Right cardiac atrium (tissue), 5 donors: Measurements from ENCODE around the gene NHSL2. TPM values are rescaled to one million over a fixed set of nuclear protein-coding genes. Genes with fewer than 3 reads are reported as not detected.

Experiments used
- ATAC-seq, 2 donors: fragments of 200-7000 bp; cut with Tn5 transposase; one replicate each; pipeline versions ENCODE4 v1.8.0 to v1.9.1; 2020; ENCODE audit warnings: moderate library complexity in 2 of 2, mild to moderate bottlenecking in 1 of 2
- DNase-seq, 3 donors: peaks; one replicate each; pipeline ENCODE4 v3.0.0-alpha.2; 2020
- H3K27ac ChIP-seq: one replicate; pipeline ENCODE4 v1.5.1; 2013; ENCODE audit warnings: mild to moderate bottlenecking, low read length, control low read depth, moderate library complexity
- H3K27me3 ChIP-seq: one replicate; pipeline ENCODE4 v1.6.1; 2013; ENCODE audit not compliant: control insufficient read depth, insufficient read depth
- H3K4me1 ChIP-seq: one replicate; pipeline ENCODE4 v1.6.1; 2013; ENCODE audit warnings: low read length; ENCODE audit not compliant: control insufficient read depth, insufficient read depth
- H3K4me3 ChIP-seq: one replicate; pipeline ENCODE4 v1.5.1; 2013; ENCODE audit warnings: low read length, control low read depth
- H3K9me3 ChIP-seq: one replicate; pipeline ENCODE4 v1.6.1; 2013; ENCODE audit warnings: low read length; ENCODE audit not compliant: control insufficient read depth
- WGBS: extraction: QIAGEN DNeasy Blood & Tissue Kit; methylation state at CpG from one replicate; pipeline ENCODE4 v1.1.7; 2013; 5-methylcytosine and 5-hydroxymethylcytosine counted together
- intact Hi-C, 4 donors: fragments of 100-400 bp; cut with DNase I; formaldehyde crosslinking; loops; one replicate each; pipeline versions ENCODE4 v1.11.0 to v1.14.0; 2022 to 2023
- polyA plus RNA-seq: library from polyadenylated mRNA; stranded (reverse); fragments of 200-250 nt; gene quantifications from one replicate; pipeline ENCODE4 v1.2.3, GENCODE V29; 2013
- total RNA-seq, 4 donors: library from RNA; stranded (reverse); fragmentation: NEBNext Ultra II Directional; extraction: Animal tissue kit (Norgen Biotek cat#: 25700); gene quantifications; one replicate each; pipeline ENCODE4 v1.2.1, GENCODE V29; 2021
- donor health status: healthy with polysubstance abuse.
- donor health status: DM: no; HTN: yes; CAD: no.
- donor health status: DM: no; HTN: no; CAD: no.
- donor health status: DM: no; HTN: yes; CAD: no; lungs with severe emphysema.
- donor health status: DM: yes; HTN: yes; CAD: no.

The NHSL2 gene
- total and polyA plus RNA-seq, 5 donors = 2.4 to 9.2 (median 6.6) TPM

DNA sequence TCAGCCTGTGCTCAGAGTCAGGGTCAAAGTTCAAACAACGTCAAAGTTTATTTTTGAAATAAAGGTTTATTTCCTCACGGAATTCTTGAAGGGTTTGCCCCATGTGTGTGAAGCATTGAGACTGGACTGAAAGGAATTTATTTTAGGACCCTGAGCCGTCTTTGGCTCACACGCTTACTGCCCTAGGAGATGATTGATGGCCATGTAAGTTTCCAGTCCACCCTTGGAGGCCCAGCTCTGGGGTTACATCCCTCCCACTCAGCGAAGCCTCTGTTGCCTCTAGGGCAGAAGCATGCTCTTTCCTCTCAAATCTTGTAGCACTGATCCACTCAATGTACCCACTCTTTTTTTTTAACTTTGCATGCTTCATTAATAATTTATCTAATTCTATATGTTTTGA is 4.5 kb upstream of the NHSL2 start:
- Histone ChIP-seq H3K4me3 (no peak overlapping the region), H3K27me3 (no peaks in the 10 kb centered on the region), H3K9me3 (no peaks in the 10 kb centered on the region), H3K4me1 (no peaks in the 10 kb centered on the region), H3K27ac (no peak overlapping the region)
- ATAC-seq (no peak), DNase-seq (no peak)
- intact Hi-C loops = no loop called here
- 71% methylated on average over 5 of the region's 5 CpGs for WGBS

DNA sequence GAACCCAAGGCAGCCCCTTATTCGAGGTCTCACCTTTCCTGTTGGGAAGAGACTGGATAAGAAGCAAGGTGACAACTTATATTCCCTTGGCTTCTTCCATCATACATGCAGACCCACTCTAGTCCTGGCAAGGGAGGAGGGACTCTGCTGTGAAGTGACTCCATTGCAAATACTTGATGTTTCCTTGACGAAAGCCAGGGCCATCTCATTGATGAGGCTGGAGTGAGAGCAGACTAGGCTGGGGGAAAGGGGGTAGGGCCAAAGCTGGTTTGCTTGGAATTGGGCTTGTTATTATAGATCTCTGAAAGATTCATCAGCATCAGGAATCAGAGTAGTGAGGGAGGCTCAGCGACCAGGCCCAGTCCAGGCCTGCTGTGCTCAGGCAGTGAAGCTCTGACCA is 2.3 kb upstream of the NHSL2 start:
- intact Hi-C loops = no loop called here
- no peaks in the 10 kb centered on the region for H3K4me1 ChIP-seq
- WGBS = 78% methylated on average over 3 of the region's 3 CpGs
- DNase-seq (no peak), ATAC-seq (no peak)
- H3K4me3 ChIP-seq = no peak overlapping the region
- H3K27me3 ChIP-seq = no peaks in the 10 kb centered on the region
- no peak overlapping the region for H3K27ac ChIP-seq
- no peaks in the 10 kb centered on the region for H3K9me3 ChIP-seq

DNA sequence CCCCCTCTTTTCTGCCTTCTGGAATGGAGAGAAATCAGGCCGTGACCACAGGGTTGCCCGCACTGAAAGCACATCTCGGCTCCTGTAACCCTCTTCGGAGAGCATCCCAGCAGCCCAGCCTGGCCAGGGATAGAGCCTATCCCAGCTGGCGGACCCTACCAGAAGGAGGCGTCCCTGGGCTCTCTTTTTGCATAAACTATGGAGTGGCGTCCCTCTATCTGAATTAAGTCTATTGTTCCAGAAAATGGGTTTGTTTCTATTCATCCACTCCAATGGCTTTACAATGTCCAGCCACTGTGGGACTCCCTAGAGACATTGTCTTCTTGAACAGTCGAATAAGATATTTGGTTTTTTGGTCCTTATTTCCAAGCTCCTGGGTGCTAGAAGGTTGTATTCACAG is 689 bp upstream of the NHSL2 start:
- H3K27ac ChIP-seq = no peak overlapping the region

DNA sequence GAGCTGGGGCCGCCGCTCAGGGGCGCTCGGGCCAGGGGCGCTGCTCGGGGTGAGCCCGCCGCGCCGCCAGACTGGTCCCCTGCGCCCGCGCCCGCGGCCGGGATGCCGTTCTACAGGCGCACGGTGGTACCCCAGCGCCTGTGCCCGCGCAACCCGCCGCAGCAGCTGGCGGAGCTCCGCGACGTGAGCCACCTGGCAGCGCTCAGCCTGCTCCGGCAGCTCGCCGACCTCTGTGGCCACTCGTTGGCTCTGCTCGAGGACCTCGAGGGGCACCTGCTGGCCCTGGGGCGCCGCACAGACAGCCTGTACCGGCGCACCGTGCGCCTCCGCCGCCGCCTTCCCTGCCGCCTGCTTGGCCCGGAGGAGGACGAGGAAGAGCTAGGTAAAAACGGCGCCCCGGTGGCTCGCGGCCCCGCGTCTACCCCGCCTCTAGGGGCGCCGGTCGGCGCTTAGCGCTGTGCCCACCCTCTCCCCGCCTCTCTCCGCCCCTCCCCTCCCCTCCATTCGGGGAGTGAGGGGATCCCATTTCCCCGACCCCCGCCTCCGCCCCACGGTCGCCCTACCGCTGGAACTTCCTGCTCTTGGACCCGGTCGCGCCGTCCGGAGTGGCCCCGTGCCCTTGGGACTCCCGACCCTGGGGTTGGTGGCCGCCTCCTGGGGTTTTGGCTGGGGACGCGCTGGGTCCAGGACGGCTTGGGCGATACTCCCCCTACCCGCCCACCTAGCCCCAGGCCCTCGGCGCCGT is 513 bp downstream of the NHSL2 start:
- under 1% methylated on average over 78 of the region's 85 CpGs for WGBS
- DNase-seq = peak; percentile 32 to 68 (median 55)
- H3K27ac ChIP-seq = no peak overlapping the region
- no peaks in the 10 kb centered on the region for H3K27me3 ChIP-seq
- ATAC-seq = peak; percentile 68 to 70
- no peaks in the 10 kb centered on the region for H3K4me1 ChIP-seq
- intact Hi-C loops = loop anchor here in 1 of 4 donors (5.0 to 10.0 kb wide), 2 partner anchors 84 to 221 kb away; partner anchors contain the start of gene RTL5
- H3K4me3 ChIP-seq = peak overlapping the region; percentile 65
- no peaks in the 10 kb centered on the region for H3K9me3 ChIP-seq

More for the DNA sequence above, 689 bp upstream of the NHSL2 start:
- peak; percentile 34 to 78 (median 69) for DNase-seq
- peak in 1 of 2 donors; percentile 74 for ATAC-seq
- intact Hi-C loops = loop anchor here in 1 of 4 donors (5.0 to 10.0 kb wide), 2 partner anchors 85 to 222 kb away; partner anchors contain the start of gene RTL5
- Histone ChIP-seq H3K4me3 (peak overlapping the region; percentile 65), H3K4me1 (no peaks in the 10 kb centered on the region), H3K9me3 (no peaks in the 10 kb centered on the region), H3K27me3 (no peaks in the 10 kb centered on the region)
- WGBS = 27% methylated on average over 8 of the region's 8 CpGs

DNA sequence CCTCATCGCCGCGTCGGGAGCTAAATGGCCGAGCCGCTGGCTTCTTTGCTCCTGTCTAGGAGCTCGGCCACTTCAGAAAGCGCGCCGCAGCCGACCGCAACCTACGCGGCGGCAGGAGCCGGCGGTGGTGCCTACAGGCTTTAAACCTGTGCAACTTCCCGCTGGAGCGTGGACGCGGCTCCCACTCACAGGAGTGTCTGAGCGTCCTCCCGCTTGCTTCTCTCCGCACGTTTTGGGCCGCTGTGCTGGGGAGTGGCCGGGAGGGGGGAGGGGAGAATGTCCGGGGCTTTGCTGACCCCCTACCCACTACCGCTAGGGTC is 1.0 kb downstream of the NHSL2 start:
- intact Hi-C loops = loop anchor here in 1 of 4 donors (5.0 to 10.0 kb wide), 2 partner anchors 83 to 221 kb away; partner anchors contain the start of gene RTL5
- H3K4me3 ChIP-seq = peak overlapping the region; percentile 65
- WGBS = 4% methylated on average over 29 of the region's 29 CpGs
- DNase-seq (peak; percentile 15 to 63 (median 50)), ATAC-seq (peak; percentile 42 to 50)
- H3K27me3 ChIP-seq = no peaks in the 10 kb centered on the region
- no peak overlapping the region for H3K27ac ChIP-seq
- no peaks in the 10 kb centered on the region for H3K9me3 ChIP-seq
- H3K4me1 ChIP-seq = no peaks in the 10 kb centered on the region

DNA sequence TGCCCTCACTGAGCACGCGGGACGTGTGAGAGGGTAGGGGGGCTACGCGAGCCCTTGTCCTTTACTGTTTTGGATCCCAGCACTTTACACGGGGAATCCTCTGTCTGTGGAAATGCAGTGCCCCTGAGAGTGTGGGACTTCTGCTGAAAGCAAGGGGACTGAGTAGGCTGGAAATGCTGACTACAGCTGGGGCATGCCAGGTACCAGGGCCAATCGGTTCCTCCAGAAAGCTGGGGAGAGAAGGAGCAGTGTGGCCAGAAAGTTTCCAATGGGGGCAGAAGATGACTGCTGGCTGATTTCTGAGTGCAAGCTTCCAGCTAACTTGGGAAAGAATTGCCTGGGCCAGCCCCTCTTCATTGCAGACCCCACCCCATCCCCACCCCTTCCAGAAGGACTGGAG is 1.5 kb downstream of the NHSL2 start:
- H3K9me3 ChIP-seq = no peaks in the 10 kb centered on the region
- H3K27ac ChIP-seq = no peak overlapping the region
- peak overlapping the region; percentile 65 for H3K4me3 ChIP-seq
- intact Hi-C loops = loop anchor here in 1 of 4 donors (5.0 to 10.0 kb wide), 2 partner anchors 83 to 220 kb away; partner anchors contain the start of gene RTL5
- H3K27me3 ChIP-seq = no peaks in the 10 kb centered on the region
- WGBS = 32% methylated on average over 7 of the region's 7 CpGs
- DNase-seq (no peak), ATAC-seq (peak in 1 of 2 donors; percentile 20)
- H3K4me1 ChIP-seq = no peaks in the 10 kb centered on the region

GRCh38 chrX:71913156-71913950 is 2.7 kb downstream of the NHSL2 start:
- no peak for ATAC-seq
- H3K4me3 ChIP-seq = no peak overlapping the region
- no peaks in the 10 kb centered on the region for H3K9me3 ChIP-seq
- H3K27ac ChIP-seq = no peak overlapping the region
- intact Hi-C loops = loop anchor here in 1 of 4 donors (5.0 to 10.0 kb wide), 2 partner anchors 81 to 219 kb away; partner anchors contain the start of gene RTL5
- WGBS = 94% methylated on average over 6 of the region's 6 CpGs
- no peak for DNase-seq
- H3K27me3 ChIP-seq = no peaks in the 10 kb centered on the region
- no peaks in the 10 kb centered on the region for H3K4me1 ChIP-seq

DNA sequence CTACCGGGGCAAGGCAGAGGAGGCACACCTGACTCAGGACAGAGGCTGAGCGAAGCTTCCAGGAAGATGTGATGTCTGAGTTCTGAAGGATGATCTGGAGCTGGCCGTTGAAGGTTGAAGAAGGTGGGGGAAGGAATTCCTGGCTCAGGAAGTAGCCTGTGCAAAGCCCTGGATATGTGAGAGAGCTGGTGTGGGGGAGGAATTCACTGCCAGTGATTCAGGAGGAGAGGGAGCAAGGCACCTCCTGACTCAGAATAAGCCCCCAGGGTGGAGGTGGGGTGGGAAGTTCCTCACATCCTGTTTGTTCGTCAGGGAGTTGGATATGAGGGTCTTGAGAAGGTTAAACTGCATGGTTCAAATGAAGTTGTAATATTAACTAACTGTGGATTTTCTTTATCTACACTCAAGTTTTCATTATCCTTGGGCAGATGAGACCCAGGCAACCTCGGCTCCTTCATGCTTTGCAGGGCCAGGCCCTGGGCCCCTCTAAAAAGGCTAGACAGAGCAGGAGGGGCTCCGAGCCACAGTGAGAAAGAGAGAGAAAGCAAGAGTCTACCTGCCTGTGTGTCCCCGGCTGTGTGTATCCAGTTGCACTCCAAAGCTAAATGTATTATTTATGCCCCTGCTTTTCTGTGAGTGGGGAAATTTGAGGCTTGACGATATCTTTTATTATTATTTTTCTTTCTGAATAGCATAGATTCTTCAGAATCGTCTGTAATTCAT is 7.1 kb downstream of the NHSL2 start:
- no peak for DNase-seq
- WGBS = 49% methylated on average over 9 of the region's 9 CpGs
- H3K27ac ChIP-seq = no peak overlapping the region
- no peaks in the 10 kb centered on the region for H3K27me3 ChIP-seq
- H3K9me3 ChIP-seq = no peaks in the 10 kb centered on the region
- peak in 1 of 2 donors; percentile 58 for ATAC-seq
- H3K4me1 ChIP-seq = no peaks in the 10 kb centered on the region
- no peak overlapping the region for H3K4me3 ChIP-seq
- intact Hi-C loops = loop anchor here in 1 of 4 donors (10.0 kb wide), 1 partner anchor 77 kb away; no protein-coding TSS in a partner anchor

GRCh38 chrX:71919431-71919830 is 8.8 kb downstream of the NHSL2 start:
- Histone ChIP-seq H3K27me3 (no peaks in the 10 kb centered on the region), H3K9me3 (no peaks in the 10 kb centered on the region), H3K4me3 (no peak overlapping the region), H3K4me1 (peaks cover 1% of the 10 kb centered on the region), H3K27ac (no peak overlapping the region)
- intact Hi-C loops = loop anchor here in 1 of 4 donors (10.0 kb wide), 1 partner anchor 75 kb away; no protein-coding TSS in a partner anchor
- 67% methylated on average over 5 of the region's 5 CpGs for WGBS
- no peak for ATAC-seq
- DNase-seq = no peak

- Histone ChIP-seq H3K27me3 (no peaks in the 10 kb centered on the region), H3K4me3 (no peak overlapping the region), H3K4me1 (peaks cover 1% of the 10 kb centered on the region), H3K9me3 (no peaks in the 10 kb centered on the region), H3K27ac (no peak overlapping the region)
- DNase-seq (no peak), ATAC-seq (no peak)
- WGBS = 94% methylated on average over 4 of the region's 4 CpGs
- intact Hi-C loops = loop anchor here in 1 of 4 donors (10.0 kb wide), 1 partner anchor 75 kb away; no protein-coding TSS in a partner anchor
Observed at GRCh38 chrX:71919886-71920285, 9.2 kb downstream of the NHSL2 start.
